Mesendoderm (in vitro differentiated cells): ENCODE results near the gene GPRC6A.
A peak's percentile ranks its signal among the peaks of the same experiment; 100 is the strongest.

Experiments
- DNase-seq: peaks from one replicate; pipeline ENCODE4 v3.0.0; 2013
- H2AK5ac ChIP-seq: 2 replicates; pipeline ENCODE4 v1.6.1; 2013; ENCODE audit warnings: low read length, inconsistent platforms
- H2BK120ac ChIP-seq: 2 replicates; pipeline ENCODE4 v1.6.1; 2013; ENCODE audit warnings: low read depth, mild to moderate bottlenecking, low read length, moderate library complexity, mixed read lengths
- H2BK15ac ChIP-seq: replicated peaks from 2 replicates; pipeline ENCODE4 v1.6.1; 2013; ENCODE audit warnings: low read depth, mild to moderate bottlenecking, moderate library complexity
- H2BK5ac ChIP-seq: 2 replicates; pipeline ENCODE4 v1.6.1; 2013; ENCODE audit warnings: low read length, inconsistent platforms
- H3K18ac ChIP-seq: 2 replicates; pipeline ENCODE4 v1.6.1; 2013; ENCODE audit warnings: mild to moderate bottlenecking, low read length, mixed read lengths
- H3K23ac ChIP-seq: one replicate; pipeline ENCODE4 v1.6.1; 2013; ENCODE audit warnings: low read length
- H3K27ac ChIP-seq: 2 replicates; pipeline ENCODE4 v1.5.1; 2013; ENCODE audit warnings: low read depth, mild to moderate bottlenecking, inconsistent platforms, low read length, moderate library complexity
- H3K27me3 ChIP-seq: 2 replicates; pipeline ENCODE4 v1.6.1; 2013; ENCODE audit warnings: low read length, control low read depth, mild to moderate bottlenecking, inconsistent platforms; ENCODE audit not compliant: insufficient read depth, poor library complexity
- H3K36me3 ChIP-seq: 2 replicates; pipeline ENCODE4 v1.6.1; 2013; ENCODE audit warnings: low read length, inconsistent platforms; ENCODE audit not compliant: control insufficient read depth, insufficient read depth
- H3K4ac ChIP-seq: one replicate; pipeline ENCODE4 v1.6.1; 2013; ENCODE audit warnings: low read depth, mild to moderate bottlenecking, low read length, moderate library complexity
- H3K4me1 ChIP-seq: 2 replicates; pipeline ENCODE4 v1.6.1; 2013; ENCODE audit warnings: low read depth, low read length, inconsistent platforms; ENCODE audit not compliant: control insufficient read depth
- H3K4me2 ChIP-seq: 2 replicates; pipeline ENCODE4 v1.6.1; 2013; ENCODE audit warnings: low read length
- H3K4me3 ChIP-seq: 2 replicates; pipeline ENCODE4 v1.5.1; 2013; ENCODE audit warnings: mild to moderate bottlenecking, low read length
- H3K56ac ChIP-seq: one replicate; pipeline ENCODE4 v1.6.1; 2013; ENCODE audit warnings: low read length
- H3K79me1 ChIP-seq: 2 replicates; pipeline ENCODE4 v1.6.1; 2013; ENCODE audit warnings: low read length, inconsistent platforms
- H3K79me2 ChIP-seq: 2 replicates; pipeline ENCODE4 v1.6.1; 2013; ENCODE audit warnings: mild to moderate bottlenecking, low read length; ENCODE audit not compliant: control insufficient read depth, insufficient read depth
- H3K9ac ChIP-seq: 2 replicates; pipeline ENCODE4 v1.6.1; 2013; ENCODE audit warnings: low read length, inconsistent platforms
- H4K5ac ChIP-seq: one replicate; pipeline ENCODE4 v1.6.1; 2013; ENCODE audit warnings: low read length
- H4K8ac ChIP-seq: one replicate; pipeline ENCODE4 v1.6.1; 2013; ENCODE audit warnings: low read depth, mild to moderate bottlenecking, control low read depth, low read length, moderate library complexity
- WGBS: extraction: QIAGEN DNeasy Blood & Tissue Kit; methylation state at CpG from one replicate; pipeline ENCODE4 v1.1.7; 2013; ENCODE audit warnings: low lambda C conversion rate, missing lambda C conversion rate; ENCODE audit not compliant: insufficient coverage; ENCODE audit errors: extremely low coverage; 5-methylcytosine and 5-hydroxymethylcytosine counted together

GPRC6A gene

GRCh38 chr6:116764629-116764960 is 64.3 kb downstream of the GPRC6A start:
- no peak overlapping the region for H2BK5ac ChIP-seq
- peak overlapping the region; percentile 45 for H3K4me3 ChIP-seq
- no peaks in the 10 kb centered on the region for H3K79me1 ChIP-seq
- no peaks in the 10 kb centered on the region for H3K4me1 ChIP-seq
- peak overlapping the region; percentile 82 for H3K56ac ChIP-seq
- H3K4me2 ChIP-seq, result peak overlapping the region; percentile 93
- H3K9ac ChIP-seq, result peak overlapping the region; percentile 56
- H3K36me3 ChIP-seq, result no peaks in the 10 kb centered on the region
- H3K79me2 ChIP-seq, result no peaks in the 10 kb centered on the region
- H2BK15ac ChIP-seq, result no peak overlapping the region
- peak; percentile 40 for DNase-seq
- H3K23ac ChIP-seq, result peak overlapping the region; percentile 30
- no peak overlapping the region for H3K27ac ChIP-seq
- H2BK120ac ChIP-seq, result no peak overlapping the region
- H4K8ac ChIP-seq, result no peak overlapping the region
- H3K27me3 ChIP-seq, result peaks cover 2% of the 10 kb centered on the region
- H3K18ac ChIP-seq, result no peak overlapping the region
- no peak overlapping the region for H4K5ac ChIP-seq
- no peak overlapping the region for H2AK5ac ChIP-seq
- no CpG with 5 or more reads among the region's 19 CpGs for WGBS
- H3K4ac ChIP-seq, result no peak overlapping the region

GRCh38 chr6:116763906-116764628 is 64.8 kb downstream of the GPRC6A start:
- H3K23ac ChIP-seq, result no peak overlapping the region
- no peak overlapping the region for H2BK15ac ChIP-seq
- no peaks in the 10 kb centered on the region for H3K36me3 ChIP-seq
- H3K18ac ChIP-seq, result no peak overlapping the region
- H3K4me2 ChIP-seq, result peak overlapping the region; percentile 93
- H2BK120ac ChIP-seq, result no peak overlapping the region
- no peak overlapping the region for H3K27ac ChIP-seq
- H3K9ac ChIP-seq, result no peak overlapping the region
- H3K27me3 ChIP-seq, result peaks cover 2% of the 10 kb centered on the region
- no peak for DNase-seq
- H4K5ac ChIP-seq, result no peak overlapping the region
- no peaks in the 10 kb centered on the region for H3K79me2 ChIP-seq
- no peaks in the 10 kb centered on the region for H3K4me1 ChIP-seq
- H4K8ac ChIP-seq, result no peak overlapping the region
- no peak overlapping the region for H3K4me3 ChIP-seq
- WGBS, result no CpG with 5 or more reads among the region's 11 CpGs
- no peak overlapping the region for H2AK5ac ChIP-seq
- no peak overlapping the region for H3K56ac ChIP-seq
- H3K79me1 ChIP-seq, result no peaks in the 10 kb centered on the region
- no peak overlapping the region for H2BK5ac ChIP-seq
- H3K4ac ChIP-seq, result no peak overlapping the region

- no peak overlapping the region for H4K5ac ChIP-seq
- H3K4me1 ChIP-seq, result no peaks in the 10 kb centered on the region
- H3K9ac ChIP-seq, result no peak overlapping the region
Observed at GRCh38 chr6:116763048-116763447, 65.8 kb downstream of the GPRC6A start.

GRCh38 chr6:116762235-116762634 is 66.6 kb downstream of the GPRC6A start:
- no peak overlapping the region for H3K56ac ChIP-seq
- H3K27me3 ChIP-seq, result peaks cover 2% of the 10 kb centered on the region
- DNase-seq, result no peak
- no peak overlapping the region for H3K27ac ChIP-seq
- no peak overlapping the region for H3K18ac ChIP-seq
- no peak overlapping the region for H4K8ac ChIP-seq
- WGBS, result no CpG with 5 or more reads among the region's 1 CpG
- no peak overlapping the region for H3K23ac ChIP-seq
- no peak overlapping the region for H2BK120ac ChIP-seq
- H3K4me3 ChIP-seq, result no peak overlapping the region
- H3K79me2 ChIP-seq, result no peaks in the 10 kb centered on the region
- no peaks in the 10 kb centered on the region for H3K4me1 ChIP-seq
- H3K79me1 ChIP-seq, result no peaks in the 10 kb centered on the region
- no peak overlapping the region for H3K4me2 ChIP-seq
- H2AK5ac ChIP-seq, result no peak overlapping the region
- H2BK15ac ChIP-seq, result no peak overlapping the region
- H3K36me3 ChIP-seq, result no peaks in the 10 kb centered on the region
- no peak overlapping the region for H3K4ac ChIP-seq
- H4K5ac ChIP-seq, result no peak overlapping the region
- no peak overlapping the region for H2BK5ac ChIP-seq
- no peak overlapping the region for H3K9ac ChIP-seq

More at GRCh38 chr6:116763048-116763447, 65.8 kb downstream of the GPRC6A start:
- peaks cover 2% of the 10 kb centered on the region for H3K27me3 ChIP-seq
- no peak overlapping the region for H4K8ac ChIP-seq
- H2AK5ac ChIP-seq, result no peak overlapping the region
- no peaks in the 10 kb centered on the region for H3K36me3 ChIP-seq
- no peak overlapping the region for H2BK15ac ChIP-seq
- H3K4me2 ChIP-seq, result no peak overlapping the region
- no peak overlapping the region for H3K4ac ChIP-seq
- no peak overlapping the region for H3K56ac ChIP-seq
- no peaks in the 10 kb centered on the region for H3K79me1 ChIP-seq
- H2BK120ac ChIP-seq, result no peak overlapping the region
- no peaks in the 10 kb centered on the region for H3K79me2 ChIP-seq
- H3K18ac ChIP-seq, result no peak overlapping the region
- H3K23ac ChIP-seq, result no peak overlapping the region
- DNase-seq, result no peak
- H3K4me3 ChIP-seq, result no peak overlapping the region
- H2BK5ac ChIP-seq, result no peak overlapping the region
- no peak overlapping the region for H3K27ac ChIP-seq

- Histone ChIP-seq H3K56ac (no peak overlapping the region), H3K23ac (no peak overlapping the region), H2BK15ac (no peak overlapping the region), H3K36me3 (no peaks in the 10 kb centered on the region), H3K18ac (no peak overlapping the region), H3K4me3 (no peak overlapping the region), H3K9ac (no peak overlapping the region), H4K5ac (no peak overlapping the region), H2BK120ac (no peak overlapping the region), H2AK5ac (no peak overlapping the region), H3K27me3 (peaks cover 2% of the 10 kb centered on the region), H3K4me2 (no peak overlapping the region), H3K79me2 (no peaks in the 10 kb centered on the region), H3K4ac (no peak overlapping the region), H3K27ac (no peak overlapping the region), H3K79me1 (no peaks in the 10 kb centered on the region), H4K8ac (no peak overlapping the region), H3K4me1 (no peaks in the 10 kb centered on the region), H2BK5ac (no peak overlapping the region)
- no CpG with 5 or more reads among the region's 4 CpGs for WGBS
- peak; percentile 6 for DNase-seq
Observed at GRCh38 chr6:116761779-116762178, 67.1 kb downstream of the GPRC6A start.

GRCh38 chr6:116745176-116745575 is 83.7 kb downstream of the GPRC6A start:
- Histone ChIP-seq H2BK15ac (no peak overlapping the region), H3K27ac (no peak overlapping the region), H2AK5ac (no peak overlapping the region), H4K8ac (no peak overlapping the region), H3K27me3 (no peaks in the 10 kb centered on the region), H4K5ac (no peak overlapping the region), H3K4ac (no peak overlapping the region), H3K79me2 (no peaks in the 10 kb centered on the region), H3K9ac (no peak overlapping the region), H3K4me2 (no peak overlapping the region), H3K23ac (no peak overlapping the region), H3K79me1 (no peaks in the 10 kb centered on the region), H3K36me3 (no peaks in the 10 kb centered on the region), H3K4me3 (no peak overlapping the region), H3K18ac (no peak overlapping the region), H3K4me1 (no peaks in the 10 kb centered on the region), H2BK120ac (no peak overlapping the region), H3K56ac (no peak overlapping the region), H2BK5ac (no peak overlapping the region)
- no CpG with 5 or more reads among the region's 5 CpGs for WGBS
- no peak for DNase-seq
